CD14-positive monocyte (primary cell): ENCODE measurements around the gene TIGD2. TPM values are rescaled to one million over a fixed set of nuclear protein-coding genes. Genes with fewer than 3 reads are reported as not detected.

Source experiments
- DNase-seq, 3 donors: peaks; one replicate each; pipeline ENCODE4 v3.0.0-alpha.2; 2011 to 2022
- H2AFZ ChIP-seq: 2 replicates; pipeline ENCODE4 v1.6.0; 2012; ENCODE audit warnings: mild to moderate bottlenecking, low read depth, low read length, inconsistent platforms; ENCODE audit not compliant: insufficient read depth, poor library complexity, severe bottlenecking
- H3K27ac ChIP-seq, 2 donors: 1 replicate in 1 of 2; 2 replicates in 1 of 2; pipeline ENCODE4 v1.5.1; 2012 to 2013; ENCODE audit warnings: low read length in 2 of 2, control low read depth in 1 of 2, inconsistent platforms in 1 of 2, low read depth in 1 of 2, mild to moderate bottlenecking in 1 of 2
- H3K27me3 ChIP-seq, 2 donors: one replicate each; pipeline versions ENCODE4 v1.6.0 to v1.6.1; 2011 to 2013; ENCODE audit warnings: low read length in 2 of 2; ENCODE audit not compliant: control insufficient read depth in 2 of 2, insufficient read depth in 2 of 2
- H3K36me3 ChIP-seq, 2 donors: replicated peaks in 1 of 2; 1 replicate in 1 of 2; 2 replicates in 1 of 2; pipeline versions ENCODE4 v1.5.1 to v1.6.1; 2012 to 2013; ENCODE audit warnings: low read length in 2 of 2, control low read depth in 1 of 2, inconsistent platforms in 1 of 2, mild to moderate bottlenecking in 1 of 2; ENCODE audit not compliant: insufficient read depth in 2 of 2, control insufficient read depth in 1 of 2
- H3K4me1 ChIP-seq, 2 donors: 1 replicate in 1 of 2; 2 replicates in 1 of 2; pipeline versions ENCODE4 v1.5.1 to v1.6.1; 2012 to 2013; ENCODE audit warnings: low read length in 2 of 2, control low read depth in 1 of 2, inconsistent platforms in 1 of 2, mild to moderate bottlenecking in 1 of 2, moderate library complexity in 1 of 2; ENCODE audit not compliant: insufficient read depth in 2 of 2, control insufficient read depth in 1 of 2
- H3K4me2 ChIP-seq: replicated peaks from 2 replicates; pipeline ENCODE3; 2012; ENCODE audit warnings: low read length, moderate library complexity, mild to moderate bottlenecking; ENCODE audit not compliant: poor library complexity, severe bottlenecking; ENCODE audit errors: extremely low read depth
- H3K4me3 ChIP-seq, 3 experiments: fragments of 200-600 bp in 1 of 3; sonication (generic) in 1 of 3; replicated peaks in 1 of 3; 1 replicate in 2 of 3; 2 replicates in 1 of 3; pipeline ENCODE4 v1.5.1; 2011 to 2013; ENCODE audit warnings: low read length in 3 of 3, mild to moderate bottlenecking in 3 of 3, control low read depth in 2 of 3, low read depth in 2 of 3, inconsistent platforms in 1 of 3, moderate library complexity in 1 of 3
- H3K79me2 ChIP-seq: 2 replicates; pipeline ENCODE4 v1.6.0; 2012; ENCODE audit warnings: mild to moderate bottlenecking, control low read depth, inconsistent platforms, low read length, moderate library complexity; ENCODE audit not compliant: insufficient read depth
- H3K9ac ChIP-seq: 2 replicates; pipeline ENCODE4 v1.6.0; 2017; ENCODE audit warnings: low read length, mild to moderate bottlenecking; ENCODE audit not compliant: insufficient read depth, poor library complexity, severe bottlenecking
- H3K9me3 ChIP-seq, 2 donors: replicated peaks in 1 of 2; 1 replicate in 1 of 2; 2 replicates in 1 of 2; pipeline versions ENCODE4 v1.5.1 to v1.6.1; 2012 to 2013; ENCODE audit warnings: low read length in 2 of 2, control low read depth in 1 of 2; ENCODE audit not compliant: control insufficient read depth in 1 of 2, insufficient read depth in 1 of 2
- H4K20me1 ChIP-seq: 2 replicates; pipeline ENCODE4 v1.6.0; 2012; ENCODE audit warnings: mild to moderate bottlenecking, low read length, control low read depth, moderate library complexity; ENCODE audit not compliant: insufficient read depth
- H3K27ac Mint-ChIP-seq, 7 donors: one replicate each; pipeline ENCODE4 v1.8.0; 2020; ENCODE audit warnings: mild to moderate bottlenecking in 7 of 7, mixed read lengths in 7 of 7, moderate library complexity in 6 of 7, inconsistent platforms in 2 of 7
- H3K27me3 Mint-ChIP-seq, 3 donors: one replicate each; pipeline ENCODE4 v1.8.0; 2021 to 2022; ENCODE audit warnings: low read depth in 3 of 3, mild to moderate bottlenecking in 3 of 3, mixed read lengths in 3 of 3, moderate library complexity in 3 of 3, inconsistent platforms in 1 of 3
- H3K36me3 Mint-ChIP-seq, 2 donors: one replicate each; pipeline ENCODE4 v1.8.0; 2020; ENCODE audit warnings: mixed read lengths in 2 of 2, inconsistent platforms in 1 of 2, mild to moderate bottlenecking in 1 of 2
- H3K4me1 Mint-ChIP-seq: one replicate; pipeline ENCODE4 v1.8.0; 2020; ENCODE audit warnings: mild to moderate bottlenecking, mixed read lengths
- H3K4me3 Mint-ChIP-seq, 2 donors: one replicate each; pipeline ENCODE4 v1.8.0; 2020; ENCODE audit warnings: mild to moderate bottlenecking in 2 of 2, mixed read lengths in 2 of 2, moderate library complexity in 1 of 2
- H3K9me3 Mint-ChIP-seq, 7 donors: one replicate each; pipeline ENCODE4 v1.8.0; 2020 to 2022; ENCODE audit warnings: mixed read lengths in 7 of 7, mild to moderate bottlenecking in 6 of 7, moderate library complexity in 6 of 7, inconsistent platforms in 2 of 7
- WGBS: methylation state at CpG from one replicate; pipeline ENCODE4 v1.1.5; 2013; ENCODE audit warnings: missing lambda C conversion rate; ENCODE audit not compliant: insufficient coverage; 5-methylcytosine and 5-hydroxymethylcytosine counted together
- intact Hi-C, 2 donors: fragments of 100-400 bp; cut with micrococcal nuclease; formaldehyde crosslinking; loops; one replicate each; pipeline versions ENCODE4 v1.15.0 to v1.15.1; 2023
- polyA plus RNA-seq, 3 donors: library from polyadenylated mRNA; depleted of rRNA in 1 of 3; unstranded in 2 of 3; stranded (reverse) in 1 of 3; fragments of 300-500 nt in 2 of 3; fragments of >200 nt in 1 of 3; fragmentation: Illumina TruSeq in 2 of 3; gene quantifications; 1 replicate in 2 of 3; 2 replicates in 1 of 3; pipeline ENCODE4 v1.2.3, GENCODE V29; 2012 to 2021
- small RNA-seq: library from RNA; depleted of rRNA; stranded (forward); fragments of <200 nt; gene quantifications from one replicate; pipeline ENCODE3, GENCODE V24; 2012; ENCODE audit warnings: low read depth; ENCODE audit not compliant: insufficient read length
- TF ChIP-seq, protein P1 (sequence below): fragments of 200-600 bp; IDR thresholded peaks from one replicate; pipeline ENCODE4 v1.8.0; 2022; ENCODE audit warnings: antibody characterized with exemption, mild to moderate bottlenecking

Gene TIGD2
- polyA plus RNA-seq, 3 donors, result 1.00 to 2.4 (median 2.1) TPM

DNA sequence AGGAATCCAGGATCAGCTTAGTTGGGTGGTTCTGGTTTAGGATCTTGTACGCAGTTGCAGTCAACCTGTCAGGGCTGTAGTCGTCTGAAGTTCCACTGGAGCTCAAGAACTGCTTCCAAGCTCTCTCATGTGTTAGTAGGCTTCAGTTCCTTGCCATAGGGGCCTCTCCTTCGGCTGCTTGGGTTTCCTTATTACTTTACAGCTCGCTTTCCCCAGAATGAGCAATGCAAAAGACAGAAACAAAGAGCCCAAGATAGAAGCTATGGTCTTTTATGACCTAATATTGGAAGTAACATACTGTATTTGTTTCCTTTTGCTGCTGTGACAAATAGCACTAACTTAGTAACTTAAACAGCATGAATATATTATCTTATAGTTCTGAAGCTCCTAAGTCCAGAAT is 51.7 kb downstream of the TIGD2 start:
- Mint-ChIP-seq H3K27ac (no peak overlapping the region), H3K4me1 (no peaks in the 10 kb centered on the region), H3K9me3 (no peaks in the 10 kb centered on the region), H3K27me3 (peaks cover 0 to 4% (median 2%) of the 10 kb centered on the region in 3 donors), H3K36me3 (no peaks in the 10 kb centered on the region), H3K4me3 (no peak overlapping the region)
- no peak overlapping the region for H3K27ac ChIP-seq
- TF ChIP-seq, protein P1, sequence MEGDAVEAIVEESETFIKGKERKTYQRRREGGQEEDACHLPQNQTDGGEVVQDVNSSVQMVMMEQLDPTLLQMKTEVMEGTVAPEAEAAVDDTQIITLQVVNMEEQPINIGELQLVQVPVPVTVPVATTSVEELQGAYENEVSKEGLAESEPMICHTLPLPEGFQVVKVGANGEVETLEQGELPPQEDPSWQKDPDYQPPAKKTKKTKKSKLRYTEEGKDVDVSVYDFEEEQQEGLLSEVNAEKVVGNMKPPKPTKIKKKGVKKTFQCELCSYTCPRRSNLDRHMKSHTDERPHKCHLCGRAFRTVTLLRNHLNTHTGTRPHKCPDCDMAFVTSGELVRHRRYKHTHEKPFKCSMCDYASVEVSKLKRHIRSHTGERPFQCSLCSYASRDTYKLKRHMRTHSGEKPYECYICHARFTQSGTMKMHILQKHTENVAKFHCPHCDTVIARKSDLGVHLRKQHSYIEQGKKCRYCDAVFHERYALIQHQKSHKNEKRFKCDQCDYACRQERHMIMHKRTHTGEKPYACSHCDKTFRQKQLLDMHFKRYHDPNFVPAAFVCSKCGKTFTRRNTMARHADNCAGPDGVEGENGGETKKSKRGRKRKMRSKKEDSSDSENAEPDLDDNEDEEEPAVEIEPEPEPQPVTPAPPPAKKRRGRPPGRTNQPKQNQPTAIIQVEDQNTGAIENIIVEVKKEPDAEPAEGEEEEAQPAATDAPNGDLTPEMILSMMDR, result no peak
- no peak overlapping the region for H3K4me2 ChIP-seq
- no peaks in the 10 kb centered on the region for H3K79me2 ChIP-seq
- intact Hi-C loops, result no loop called here
- no peaks in the 10 kb centered on the region for H3K4me1 ChIP-seq
- 88% methylated on average over 2 of the region's 4 CpGs for WGBS
- H3K36me3 ChIP-seq, result no peaks in the 10 kb centered on the region
- H3K9ac ChIP-seq, result no peak overlapping the region
- no peak overlapping the region for H3K4me3 ChIP-seq
- H3K27me3 ChIP-seq, result peaks cover 0 to 3% of the 10 kb centered on the region in 2 donors
- no peaks in the 10 kb centered on the region for H4K20me1 ChIP-seq
- DNase-seq, result no peak
- H3K9me3 ChIP-seq, result no peaks in the 10 kb centered on the region
- no peak overlapping the region for H2AFZ ChIP-seq

DNA sequence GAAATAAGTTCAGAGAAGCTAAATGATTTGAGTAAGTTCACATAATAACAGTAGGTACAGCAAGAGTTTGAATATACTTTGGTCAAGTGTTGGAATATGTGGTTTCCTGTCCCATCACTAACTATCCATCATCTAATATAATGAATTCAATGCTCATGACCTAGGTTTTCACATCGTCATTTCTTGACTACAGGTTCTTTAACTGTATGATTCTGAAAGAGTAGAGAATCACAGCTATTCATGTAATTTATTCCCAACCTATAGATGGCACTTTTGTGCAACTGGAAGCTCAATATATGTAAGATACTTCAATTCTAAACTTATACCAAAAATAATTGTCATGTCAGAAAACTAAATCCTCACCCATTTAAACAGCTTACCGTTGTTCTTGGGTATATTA is 53.1 kb downstream of the TIGD2 start:
- DNase-seq, result no peak
- Mint-ChIP-seq H3K9me3 (no peaks in the 10 kb centered on the region), H3K36me3 (no peaks in the 10 kb centered on the region), H3K27ac (no peak overlapping the region), H3K4me3 (no peak overlapping the region), H3K27me3 (peaks cover 0 to 4% (median 2%) of the 10 kb centered on the region in 3 donors), H3K4me1 (no peaks in the 10 kb centered on the region)
- Histone ChIP-seq H2AFZ (no peak overlapping the region), H3K4me1 (no peaks in the 10 kb centered on the region), H3K4me2 (no peak overlapping the region), H3K79me2 (no peaks in the 10 kb centered on the region), H4K20me1 (no peaks in the 10 kb centered on the region), H3K36me3 (no peaks in the 10 kb centered on the region), H3K9ac (no peak overlapping the region), H3K27me3 (peaks cover 0 to 3% of the 10 kb centered on the region in 2 donors), H3K9me3 (no peaks in the 10 kb centered on the region), H3K4me3 (no peak overlapping the region), H3K27ac (no peak overlapping the region)
- intact Hi-C loops, result no loop called here
- TF ChIP-seq, protein P1, result no peak
- no CpG with 5 or more reads among the region's 2 CpGs for WGBS

Small RNA genes lying within 50 kb of the gene (small RNA-seq; reads per million reads assigned to genes)
- gene RNU6-907P, result not detected

Other genes starting within 250 kb of the TIGD2 start
- gene FAM13A, start 54.3 kb upstream of the TIGD2 start, polyA plus RNA-seq, result 10 to 100 TPM in 1 of 3 donors, 1 to 10 TPM in 2; 5.3 to 20.0 (median 6.5) TPM
- gene GPRIN3, start 196.3 kb downstream of the TIGD2 start, polyA plus RNA-seq, result 1 to 10 TPM; 1.1 to 3.3 (median 2.3) TPM